ENCODE results near the gene PCK2. TPM values are rescaled to one million over a fixed set of nuclear protein-coding genes. Genes with fewer than 3 reads are reported as not detected.

The PCK2 gene
- total and polyA plus RNA-seq, 2 of the 13 experiments (the other 11 are each of a cell fraction or from before 2014, with no cell fraction given) = 129 to 272 TPM

- no peak overlapping the region for H2AFZ ChIP-seq (ENCODE audit: low read length)
- H3K79me2 ChIP-seq (ENCODE audit: insufficient read depth, low read length) = peaks cover 16% of the 10 kb centered on the region
- intact Hi-C loops (cut with micrococcal nuclease; ENCODE audit: unreplicated experiment) (no loop called here), in situ Hi-C loops (cut with HindIII; ENCODE audit: extremely low pct_ligation_motif_present, low pct_unique_long_range_greater_than_20kb) (loop anchor here (25.0 kb wide), 1 partner anchor 1513 kb away; the partner anchor contains the start of genes ABHD4 and DAD1)
- 0 out of 2 replicates have a peak, but pooled peaks cover 4% of the 10 kb centered on the region for H4K20me1 ChIP-seq (ENCODE audit: insufficient read depth, low read length)
- ATAC-seq (peak; percentile 42), DNase-seq (ENCODE audit: low spot score) (no peak), FAIRE-seq (no peak)
- 80% methylated on average over 4 of the region's 4 CpGs for WGBS (ENCODE audit: low lambda C conversion rate)
- POLR2A ChIA-PET = interaction anchor here (0.8 to 14.4 kb wide), 10 partner anchors 5 to 61 kb away, joined by 3 to 594 read pairs (median 6); partner anchors contain the start of genes DCAF11, EMC9, IRF9 and NRL
- H3K9ac ChIP-seq (ENCODE audit: insufficient read depth, low read depth, low read length) = no peak overlapping the region
- CTCF ChIA-PET (ENCODE audit: low intra/inter-chr PET ratio, low total read pairs) = no interaction called here
- TSS peak; percentile 1 for BruUV-seq (replicated peaks)
- peak overlapping the region; percentile 10 for H3K27ac ChIP-seq (ENCODE audit: extremely low read length, insufficient read depth, low read length)
- H3K9me3 ChIP-seq (ENCODE audit: low read length) = no peaks in the 10 kb centered on the region; the same call in 1 of the 2 replicates
- H3K4me2 ChIP-seq (ENCODE audit: low read depth, low read length) = no peak overlapping the region
- peaks cover 47 to 65% of the 10 kb centered on the region in 2 experiments for H3K36me3 ChIP-seq (replicated peaks in 1 of 2; ENCODE audit: control insufficient read depth in 1 of 2, insufficient read depth in 2 of 2, low read length in 2 of 2)
- peaks cover 48% of the 10 kb centered on the region for H3K4me1 ChIP-seq (ENCODE audit: insufficient read depth, low read length)
- H3K4me3 ChIP-seq (replicated peaks in 1 of 3; ENCODE audit: insufficient read depth in 1 of 3, low read depth in 2 of 3, low read length in 3 of 3) = no peak overlapping the region
- H3K27me3 ChIP-seq (ENCODE audit: control insufficient read depth in 1 of 2, insufficient read depth in 2 of 2, low read length in 2 of 2) = no peaks in the 10 kb centered on the region
- no peak for TF ChIP-seq NRL (CRISPR knock-in tag; IDR thresholded peaks at IDR 0.05; ENCODE audit: borderline replicate concordance)
- no peak for TF ChIP-seq TCF7L2 (IDR thresholded peaks at IDR 0.05; ENCODE audit: low read depth, low read length)
- no peak for TF ChIP-seq ZIK1 (CRISPR knock-in tag; IDR thresholded peaks at IDR 0.05; ENCODE audit: borderline replicate concordance, low read depth)
- TF ChIP-seq RBM22 (optimal IDR thresholded peaks at IDR 0.05; ENCODE audit: low read length) = peak; percentile 91
- TF ChIP-seq SIX4 (CRISPR knock-in tag; IDR thresholded peaks at IDR 0.05) = no peak
- no peak for TF ChIP-seq HBP1 (CRISPR knock-in tag; IDR thresholded peaks at IDR 0.05; ENCODE audit: low read depth)
- no peak for TF ChIP-seq CTCF (CRISPR knock-in tag; IDR thresholded peaks at IDR 0.05)
- peak; percentile 13; the same call in 1 of the 2 replicates for TF ChIP-seq HNF4G (IDR thresholded peaks at IDR 0.05; ENCODE audit: borderline replicate concordance, low read depth, low read length)
- TF ChIP-seq HNF4G (CRISPR knock-in tag; IDR thresholded peaks at IDR 0.05; ENCODE audit: borderline replicate concordance, low read depth) = no peak
- no peak for TF ChIP-seq ONECUT2 (CRISPR knock-in tag; IDR thresholded peaks at IDR 0.05)
- TF ChIP-seq FOXO4 (CRISPR knock-in tag; conservative IDR thresholded peaks at IDR 0.05) = no peak
- TF ChIP-seq ZBTB2 (CRISPR knock-in tag; IDR thresholded peaks at IDR 0.05; ENCODE audit: low read depth) = no peak
- no peak for TF ChIP-seq HDAC2 (CRISPR knock-in tag; IDR thresholded peaks at IDR 0.05)
- TF ChIP-seq ZBTB26 (CRISPR knock-in tag; IDR thresholded peaks at IDR 0.05; ENCODE audit: borderline replicate concordance) = no peak
- no peak for TF ChIP-seq SRSF4 (IDR thresholded peaks at IDR 0.05; ENCODE audit: low read depth, low read length, poor library complexity, severe bottlenecking)
Measured at GRCh38 chr14:24100197-24100981, 6.3 kb downstream of the PCK2 start.
